MM.1S (cell line): ENCODE data around the gene DCLK1.

Experiments
- EZH2 ChIP-seq: fragments of 300-600 bp; sonication (generic); optimal IDR thresholded peaks from 2 replicates; pipeline ENCODE3; 2017; ENCODE audit warnings: low read depth, mild to moderate bottlenecking, antibody characterized with exemption, low read length, mixed read lengths
- TF ChIP-seq, protein P1 (sequence below): fragments of 300-600 bp; sonication (generic); IDR thresholded peaks from 2 replicates; pipeline ENCODE4 v1.5.1; 2016; ENCODE audit warnings: antibody characterized with exemption, low read length, mixed read lengths

DNA sequence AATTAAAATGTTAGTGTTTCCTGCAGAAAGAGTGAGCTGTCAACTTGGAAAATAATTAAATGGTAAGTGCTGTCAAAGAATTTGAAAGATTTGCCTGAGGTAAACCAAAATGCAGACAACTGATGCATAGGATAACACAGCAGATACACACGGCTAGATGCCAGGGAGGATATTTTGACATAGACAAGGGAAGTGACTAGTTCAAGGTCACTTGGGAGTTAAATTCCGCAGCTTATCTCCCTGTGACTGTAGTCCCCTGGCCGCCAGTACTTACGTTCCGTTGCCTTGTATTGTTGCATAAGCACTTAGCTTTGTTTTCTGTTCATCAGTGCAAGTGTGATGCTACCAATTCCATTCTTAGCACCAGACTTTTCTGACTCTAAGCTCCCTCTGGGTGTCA, 407.4 kb downstream of the DCLK1 start:
- no peak for TF ChIP-seq EZH2
- TF ChIP-seq, protein P1, sequence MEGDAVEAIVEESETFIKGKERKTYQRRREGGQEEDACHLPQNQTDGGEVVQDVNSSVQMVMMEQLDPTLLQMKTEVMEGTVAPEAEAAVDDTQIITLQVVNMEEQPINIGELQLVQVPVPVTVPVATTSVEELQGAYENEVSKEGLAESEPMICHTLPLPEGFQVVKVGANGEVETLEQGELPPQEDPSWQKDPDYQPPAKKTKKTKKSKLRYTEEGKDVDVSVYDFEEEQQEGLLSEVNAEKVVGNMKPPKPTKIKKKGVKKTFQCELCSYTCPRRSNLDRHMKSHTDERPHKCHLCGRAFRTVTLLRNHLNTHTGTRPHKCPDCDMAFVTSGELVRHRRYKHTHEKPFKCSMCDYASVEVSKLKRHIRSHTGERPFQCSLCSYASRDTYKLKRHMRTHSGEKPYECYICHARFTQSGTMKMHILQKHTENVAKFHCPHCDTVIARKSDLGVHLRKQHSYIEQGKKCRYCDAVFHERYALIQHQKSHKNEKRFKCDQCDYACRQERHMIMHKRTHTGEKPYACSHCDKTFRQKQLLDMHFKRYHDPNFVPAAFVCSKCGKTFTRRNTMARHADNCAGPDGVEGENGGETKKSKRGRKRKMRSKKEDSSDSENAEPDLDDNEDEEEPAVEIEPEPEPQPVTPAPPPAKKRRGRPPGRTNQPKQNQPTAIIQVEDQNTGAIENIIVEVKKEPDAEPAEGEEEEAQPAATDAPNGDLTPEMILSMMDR = no peak
